Measurements from ENCODE around the gene STX2. TPM values are rescaled to one million over a fixed set of nuclear protein-coding genes. Genes with fewer than 3 reads are reported as not detected.

The STX2 gene
- polyA plus RNA-seq, 1 donor from 2014 or later = 67.0 TPM

DNA sequence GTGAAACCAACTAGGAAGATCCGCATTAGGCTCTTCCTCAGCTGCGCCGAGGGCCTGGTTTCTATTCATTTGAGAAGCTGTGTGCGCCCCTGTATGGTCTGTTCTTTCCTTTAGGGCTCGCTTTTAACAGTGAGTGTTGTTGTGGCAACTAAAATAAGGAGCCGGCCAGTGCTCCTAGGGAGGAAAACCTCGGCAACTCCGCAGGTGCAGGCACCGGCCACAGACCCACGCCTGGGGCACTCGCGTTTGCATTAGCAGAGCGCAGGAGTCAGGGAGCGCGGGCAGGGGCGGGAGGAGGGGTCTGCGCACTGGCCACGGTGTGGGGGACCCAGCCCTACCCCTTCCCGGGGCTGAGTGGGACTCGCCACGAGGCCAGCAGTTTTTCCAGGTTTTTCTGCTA, 50.5 kb downstream of the STX2 start:
- Histone ChIP-seq H2AFZ (ENCODE audit: low read depth, low read length) (no peak overlapping the region), H3K4me3 (ENCODE audit: low read length) (no peak overlapping the region), H3K9me3 (ENCODE audit: low read length) (no peaks in the 10 kb centered on the region), H3K27ac (ENCODE audit: low read length) (no peak overlapping the region), H3K27me3 (ENCODE audit: insufficient read depth, low read depth, low read length) (no peaks in the 10 kb centered on the region), H3K79me2 (replicated peaks; ENCODE audit: insufficient read depth, low read length) (no peaks in the 10 kb centered on the region), H4K20me1 (ENCODE audit: insufficient read depth) (no peaks in the 10 kb centered on the region), H3K9ac (ENCODE audit: low read length) (no peak overlapping the region), H3K36me3 (ENCODE audit: insufficient read depth, low read length) (peaks cover 6% of the 10 kb centered on the region), H3K9me2 (ENCODE audit: insufficient read depth, low read length) (no peaks in the 10 kb centered on the region), H3F3A (ENCODE audit: insufficient read depth, low read length, poor library complexity, severe bottlenecking) (no peaks in the 10 kb centered on the region), H3K4me2 (ENCODE audit: low read length) (no peak overlapping the region)
- no peak for TF ChIP-seq EZH2 (IDR thresholded peaks at IDR 0.05; ENCODE audit: borderline replicate concordance, insufficient read depth, low read length, poor library complexity, severe bottlenecking)
- no peak for TF ChIP-seq EP300 (conservative IDR thresholded peaks at IDR 0.05; ENCODE audit: poor library complexity, severe bottlenecking)
- TF ChIP-seq, protein P1, sequence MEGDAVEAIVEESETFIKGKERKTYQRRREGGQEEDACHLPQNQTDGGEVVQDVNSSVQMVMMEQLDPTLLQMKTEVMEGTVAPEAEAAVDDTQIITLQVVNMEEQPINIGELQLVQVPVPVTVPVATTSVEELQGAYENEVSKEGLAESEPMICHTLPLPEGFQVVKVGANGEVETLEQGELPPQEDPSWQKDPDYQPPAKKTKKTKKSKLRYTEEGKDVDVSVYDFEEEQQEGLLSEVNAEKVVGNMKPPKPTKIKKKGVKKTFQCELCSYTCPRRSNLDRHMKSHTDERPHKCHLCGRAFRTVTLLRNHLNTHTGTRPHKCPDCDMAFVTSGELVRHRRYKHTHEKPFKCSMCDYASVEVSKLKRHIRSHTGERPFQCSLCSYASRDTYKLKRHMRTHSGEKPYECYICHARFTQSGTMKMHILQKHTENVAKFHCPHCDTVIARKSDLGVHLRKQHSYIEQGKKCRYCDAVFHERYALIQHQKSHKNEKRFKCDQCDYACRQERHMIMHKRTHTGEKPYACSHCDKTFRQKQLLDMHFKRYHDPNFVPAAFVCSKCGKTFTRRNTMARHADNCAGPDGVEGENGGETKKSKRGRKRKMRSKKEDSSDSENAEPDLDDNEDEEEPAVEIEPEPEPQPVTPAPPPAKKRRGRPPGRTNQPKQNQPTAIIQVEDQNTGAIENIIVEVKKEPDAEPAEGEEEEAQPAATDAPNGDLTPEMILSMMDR (IDR thresholded peaks at IDR 0.05; ENCODE audit: poor library complexity, severe bottlenecking) = no peak

DNA sequence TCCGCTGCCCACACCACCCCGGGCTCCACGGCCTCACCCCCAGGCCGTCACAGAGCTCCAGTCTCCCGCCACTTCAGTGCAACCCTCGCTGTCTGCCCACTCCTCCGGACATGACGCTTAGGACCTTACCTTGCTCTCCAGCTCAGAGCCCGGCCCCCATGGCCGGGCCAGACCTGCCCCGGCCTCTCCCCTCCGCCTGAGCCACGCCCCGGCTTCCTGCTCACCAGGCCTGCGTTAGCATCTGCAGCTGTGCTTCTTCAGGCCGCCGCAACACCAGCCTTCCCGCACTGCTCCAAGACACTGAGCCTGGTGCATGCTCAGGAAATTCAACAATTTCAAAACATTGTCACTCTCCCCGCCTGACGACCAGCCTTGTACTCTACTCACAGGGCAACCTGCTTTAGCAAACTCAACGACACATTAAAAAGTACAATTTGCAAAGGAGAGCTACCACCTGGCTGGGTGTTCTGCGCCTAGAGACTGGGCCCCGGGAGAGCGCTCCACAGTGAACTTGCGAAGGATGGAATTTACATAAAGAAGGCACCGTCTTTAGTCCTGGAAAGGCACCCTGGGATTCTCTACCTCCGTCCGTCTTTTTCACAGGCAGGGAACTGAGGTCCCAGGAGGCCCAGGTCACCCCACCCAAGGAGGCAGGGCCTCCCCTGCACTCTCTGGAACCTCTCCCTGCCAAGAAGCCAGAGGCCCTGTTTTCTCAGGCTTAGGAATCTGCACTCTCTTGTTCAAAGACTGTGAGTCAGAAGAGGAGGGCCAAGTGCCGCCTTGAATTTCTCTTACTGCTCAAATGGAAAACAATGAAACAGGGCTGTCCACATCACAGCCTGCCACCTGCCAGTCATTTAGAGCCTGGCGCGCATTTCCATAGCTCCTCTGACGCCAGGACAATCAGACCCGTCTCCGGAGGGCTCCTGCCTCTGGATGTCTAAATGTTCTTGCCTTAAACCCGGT, 51.3 kb downstream of the STX2 start:
- H3K4me3 ChIP-seq (ENCODE audit: low read length) = no peak overlapping the region
- H2AFZ ChIP-seq (ENCODE audit: low read depth, low read length) = no peak overlapping the region
- TF ChIP-seq EZH2 (IDR thresholded peaks at IDR 0.05; ENCODE audit: borderline replicate concordance, insufficient read depth, low read length, poor library complexity, severe bottlenecking) = no peak
- no peak for TF ChIP-seq RAD21 (conservative IDR thresholded peaks at IDR 0.05)
- TF ChIP-seq MXI1 (conservative IDR thresholded peaks at IDR 0.05; ENCODE audit: poor library complexity, severe bottlenecking) = no peak
- no peak for TF ChIP-seq TAF1 (IDR thresholded peaks at IDR 0.05; ENCODE audit: low read depth)
- TF ChIP-seq SMC3 (conservative IDR thresholded peaks at IDR 0.05; ENCODE audit: poor library complexity) = no peak
- TF ChIP-seq, protein P2, sequence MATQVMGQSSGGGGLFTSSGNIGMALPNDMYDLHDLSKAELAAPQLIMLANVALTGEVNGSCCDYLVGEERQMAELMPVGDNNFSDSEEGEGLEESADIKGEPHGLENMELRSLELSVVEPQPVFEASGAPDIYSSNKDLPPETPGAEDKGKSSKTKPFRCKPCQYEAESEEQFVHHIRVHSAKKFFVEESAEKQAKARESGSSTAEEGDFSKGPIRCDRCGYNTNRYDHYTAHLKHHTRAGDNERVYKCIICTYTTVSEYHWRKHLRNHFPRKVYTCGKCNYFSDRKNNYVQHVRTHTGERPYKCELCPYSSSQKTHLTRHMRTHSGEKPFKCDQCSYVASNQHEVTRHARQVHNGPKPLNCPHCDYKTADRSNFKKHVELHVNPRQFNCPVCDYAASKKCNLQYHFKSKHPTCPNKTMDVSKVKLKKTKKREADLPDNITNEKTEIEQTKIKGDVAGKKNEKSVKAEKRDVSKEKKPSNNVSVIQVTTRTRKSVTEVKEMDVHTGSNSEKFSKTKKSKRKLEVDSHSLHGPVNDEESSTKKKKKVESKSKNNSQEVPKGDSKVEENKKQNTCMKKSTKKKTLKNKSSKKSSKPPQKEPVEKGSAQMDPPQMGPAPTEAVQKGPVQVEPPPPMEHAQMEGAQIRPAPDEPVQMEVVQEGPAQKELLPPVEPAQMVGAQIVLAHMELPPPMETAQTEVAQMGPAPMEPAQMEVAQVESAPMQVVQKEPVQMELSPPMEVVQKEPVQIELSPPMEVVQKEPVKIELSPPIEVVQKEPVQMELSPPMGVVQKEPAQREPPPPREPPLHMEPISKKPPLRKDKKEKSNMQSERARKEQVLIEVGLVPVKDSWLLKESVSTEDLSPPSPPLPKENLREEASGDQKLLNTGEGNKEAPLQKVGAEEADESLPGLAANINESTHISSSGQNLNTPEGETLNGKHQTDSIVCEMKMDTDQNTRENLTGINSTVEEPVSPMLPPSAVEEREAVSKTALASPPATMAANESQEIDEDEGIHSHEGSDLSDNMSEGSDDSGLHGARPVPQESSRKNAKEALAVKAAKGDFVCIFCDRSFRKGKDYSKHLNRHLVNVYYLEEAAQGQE (IDR thresholded peaks at IDR 0.05; ENCODE audit: borderline replicate concordance) = no peak
- H3K27me3 ChIP-seq (ENCODE audit: insufficient read depth, low read depth, low read length) = no peaks in the 10 kb centered on the region
- H4K20me1 ChIP-seq (ENCODE audit: insufficient read depth) = no peaks in the 10 kb centered on the region
- H3K9me2 ChIP-seq (ENCODE audit: insufficient read depth, low read length) = no peaks in the 10 kb centered on the region
- H3K36me3 ChIP-seq (ENCODE audit: insufficient read depth, low read length) = peaks cover 6% of the 10 kb centered on the region
- no peaks in the 10 kb centered on the region for H3K9me3 ChIP-seq (ENCODE audit: low read length)
- no peaks in the 10 kb centered on the region for H3F3A ChIP-seq (ENCODE audit: insufficient read depth, low read length, poor library complexity, severe bottlenecking)
- H3K9ac ChIP-seq (ENCODE audit: low read length) = no peak overlapping the region
- H3K79me2 ChIP-seq (replicated peaks; ENCODE audit: insufficient read depth, low read length) = no peaks in the 10 kb centered on the region
- no peak overlapping the region for H3K27ac ChIP-seq (ENCODE audit: low read length)
- no peak overlapping the region for H3K4me2 ChIP-seq (ENCODE audit: low read length)
